NCI-H1417 treated with DMSO at 0.1 percent for 48 hours (cell line): Measurements from ENCODE around the gene TEAD2.
"Not testable (repeated sequence)": the region's sequence is repeated elsewhere in the genome, so short reads cannot be mapped to it uniquely, and the experiment has no call there.

Source experiments
- DNase-seq: peaks from one replicate; lab custom pipeline; 2025; lab: John Stamatoyannopoulos, UW

TEAD2 gene

GRCh38 chr19:49383599-49383998 lies 21.4 kb upstream of the TEAD2 start:
- DNase-seq: no peak

GRCh38 chr19:49382639-49383038 lies 20.4 kb upstream of the TEAD2 start:
- no peak for DNase-seq

GRCh38 chr19:49380391-49380790 lies 18.2 kb upstream of the TEAD2 start:
- no peak for DNase-seq

DNA sequence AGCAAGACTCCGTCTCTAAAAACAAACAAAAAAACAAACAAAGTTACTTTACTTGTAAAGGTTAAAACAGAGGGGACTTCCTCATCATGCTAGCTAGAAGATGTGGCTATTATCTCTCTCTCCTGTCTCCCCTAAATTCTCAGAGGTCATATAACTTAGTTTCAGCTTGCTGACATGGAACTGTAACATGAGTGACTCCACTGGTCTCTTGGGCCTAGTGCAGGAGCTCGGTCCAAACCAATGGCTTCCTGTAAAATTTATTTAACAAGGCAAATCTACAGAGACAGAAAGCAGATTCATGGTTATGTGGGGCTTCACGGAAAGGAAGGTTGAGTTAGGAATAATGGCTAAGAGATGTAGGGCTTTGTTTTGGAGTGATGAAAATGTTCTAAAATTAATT lies 16.3 kb upstream of the TEAD2 start:
- no peak for DNase-seq

DNA sequence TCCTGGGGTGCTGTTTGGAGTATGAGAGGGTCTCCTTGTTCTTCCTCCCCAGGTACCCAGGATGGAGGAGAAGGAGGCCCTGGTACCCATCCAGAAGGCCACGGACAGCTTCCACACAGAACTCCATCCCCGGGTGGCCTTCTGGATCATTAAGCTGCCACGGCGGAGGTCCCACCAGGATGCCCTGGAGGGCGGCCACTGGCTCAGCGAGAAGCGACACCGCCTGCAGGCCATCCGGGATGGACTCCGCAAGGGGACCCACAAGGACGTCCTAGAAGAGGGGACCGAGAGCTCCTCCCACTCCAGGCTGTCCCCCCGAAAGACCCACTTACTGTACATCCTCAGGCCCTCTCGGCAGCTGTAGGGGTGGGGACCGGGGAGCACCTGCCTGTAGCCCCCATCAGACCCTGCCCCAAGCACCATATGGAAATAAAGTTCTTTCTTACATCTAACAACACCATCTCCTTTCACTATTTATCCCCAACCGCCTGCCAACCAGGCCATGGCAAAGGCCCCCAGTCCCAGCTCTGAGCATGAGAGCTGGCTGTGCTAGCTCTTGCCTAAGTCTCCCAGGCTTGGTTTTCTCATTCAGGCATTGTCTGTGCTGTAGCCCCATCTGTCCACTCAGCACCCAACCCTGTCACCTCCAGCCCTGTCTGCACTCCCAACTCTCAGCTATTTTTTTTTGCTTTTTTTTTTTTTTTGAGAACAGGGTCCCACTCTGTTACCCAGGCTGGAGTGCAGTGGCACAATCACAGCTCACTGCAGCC lies 12.6 kb upstream of the TEAD2 start:
- no peak for DNase-seq

DNA sequence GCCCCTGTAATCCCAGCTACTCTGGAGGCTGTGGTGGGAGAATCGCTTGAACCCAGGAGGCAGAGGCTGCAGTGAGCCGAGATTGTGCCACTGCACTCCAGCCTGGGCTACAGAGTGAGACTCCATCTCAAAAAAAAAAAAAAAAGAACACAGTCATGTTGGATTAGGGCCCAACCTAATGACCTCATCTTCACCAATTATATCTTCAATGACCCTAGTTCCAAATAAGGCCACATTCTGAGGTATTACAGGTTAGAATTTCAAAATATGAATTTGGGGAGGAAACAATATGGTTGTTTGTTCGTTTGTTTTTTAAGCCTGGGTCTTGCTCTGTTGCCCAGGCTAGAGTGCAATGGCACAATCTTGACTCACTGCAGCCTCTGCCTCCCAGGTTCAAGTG lies 11.0 kb upstream of the TEAD2 start:
- not testable (repeated sequence) for DNase-seq

DNA sequence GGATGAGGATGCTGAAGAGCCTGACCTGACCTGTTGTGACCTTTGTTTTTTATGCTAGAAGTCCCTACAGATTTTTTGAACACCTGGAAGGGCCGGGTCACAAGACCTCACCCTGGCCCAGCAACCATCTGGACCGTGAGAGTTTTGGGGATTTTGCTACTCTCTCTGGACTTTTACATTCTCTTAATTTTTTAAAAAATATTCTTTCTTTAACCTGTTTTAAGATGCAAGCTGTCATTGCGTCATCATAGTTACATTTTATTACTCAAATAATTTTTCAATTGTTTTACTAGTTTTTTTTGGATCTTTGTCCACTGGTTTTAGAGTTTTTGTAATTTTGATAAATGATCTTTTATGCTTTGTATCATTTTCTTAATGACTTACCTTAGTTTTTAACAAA lies 9.0 kb upstream of the TEAD2 start:
- DNase-seq: no peak

GRCh38 chr19:49368711-49369358 lies 6.6 kb upstream of the TEAD2 start:
- no peak for DNase-seq

DNA sequence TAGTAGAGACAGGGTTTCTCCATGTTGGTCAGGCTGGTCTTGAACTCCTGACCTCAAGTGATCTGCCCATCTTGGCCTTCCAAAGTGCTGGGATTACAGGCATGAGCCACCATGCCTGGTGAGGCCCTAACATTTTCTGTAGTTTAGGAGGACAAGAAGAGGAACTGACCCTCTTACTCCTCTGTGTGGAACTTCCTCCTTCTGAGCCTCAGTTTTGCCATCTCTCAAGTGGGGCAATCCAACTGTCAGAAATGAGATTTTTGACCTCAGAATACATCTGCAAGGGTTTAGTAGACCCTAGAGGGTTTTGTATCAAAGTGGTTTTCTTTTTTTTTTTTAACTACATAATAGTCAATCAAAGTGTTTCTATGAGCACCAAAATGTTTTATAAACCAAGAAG lies 3.9 kb upstream of the TEAD2 start:
- DNase-seq: no peak

GRCh38 chr19:49364083-49364737 lies 2.0 kb upstream of the TEAD2 start:
- no peak for DNase-seq

DNA sequence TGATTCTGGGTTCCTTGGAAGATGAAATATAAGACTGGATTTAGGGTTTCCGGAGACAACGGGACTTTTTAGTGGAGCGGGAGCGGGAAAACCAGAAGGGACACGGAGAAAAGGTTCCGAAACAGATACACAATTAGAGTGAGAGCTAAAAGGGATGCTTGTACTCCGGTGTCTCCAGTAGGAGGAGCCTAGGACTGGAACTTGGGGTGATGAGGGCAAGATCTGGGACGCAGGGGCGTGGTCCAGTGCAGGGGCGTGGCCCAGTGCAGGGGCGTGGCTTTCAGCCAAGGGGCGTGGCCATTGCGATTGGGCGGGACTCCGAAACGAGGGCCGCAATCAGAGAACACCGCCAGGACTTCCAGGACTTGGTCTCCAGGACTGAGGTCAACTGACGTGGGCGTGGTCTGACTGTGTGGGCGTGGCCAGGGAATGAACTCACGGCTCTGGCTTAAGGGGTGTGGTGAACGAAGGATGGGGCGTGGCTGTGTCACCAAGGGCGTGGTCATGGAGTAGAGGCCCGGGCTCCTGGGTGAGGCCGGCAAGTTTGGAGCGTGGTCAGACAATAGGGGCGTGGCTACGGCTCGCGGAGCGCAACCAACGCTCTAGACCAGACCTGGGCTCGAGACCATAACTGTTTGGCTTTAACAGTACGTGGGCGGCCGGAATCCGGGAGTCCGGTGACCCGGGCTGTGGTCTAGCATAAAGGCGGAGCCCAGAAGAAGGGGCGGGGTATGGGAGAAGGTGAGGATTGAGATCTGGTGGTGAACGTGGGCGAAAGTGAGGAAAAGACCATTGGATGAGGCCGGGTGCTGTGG lies 1.3 kb upstream of the TEAD2 start, which contains the start of gene DKKL1:
DKKL1 (plus strand) TSS at position 610 of the 815 bp plus-strand sequence; CDS start at position 732, 122 bp downstream.
- DNase-seq: no peak

GRCh38 chr19:49362929-49363267 lies 682 bp upstream of the TEAD2 start:
- DNase-seq: no peak

DNA sequence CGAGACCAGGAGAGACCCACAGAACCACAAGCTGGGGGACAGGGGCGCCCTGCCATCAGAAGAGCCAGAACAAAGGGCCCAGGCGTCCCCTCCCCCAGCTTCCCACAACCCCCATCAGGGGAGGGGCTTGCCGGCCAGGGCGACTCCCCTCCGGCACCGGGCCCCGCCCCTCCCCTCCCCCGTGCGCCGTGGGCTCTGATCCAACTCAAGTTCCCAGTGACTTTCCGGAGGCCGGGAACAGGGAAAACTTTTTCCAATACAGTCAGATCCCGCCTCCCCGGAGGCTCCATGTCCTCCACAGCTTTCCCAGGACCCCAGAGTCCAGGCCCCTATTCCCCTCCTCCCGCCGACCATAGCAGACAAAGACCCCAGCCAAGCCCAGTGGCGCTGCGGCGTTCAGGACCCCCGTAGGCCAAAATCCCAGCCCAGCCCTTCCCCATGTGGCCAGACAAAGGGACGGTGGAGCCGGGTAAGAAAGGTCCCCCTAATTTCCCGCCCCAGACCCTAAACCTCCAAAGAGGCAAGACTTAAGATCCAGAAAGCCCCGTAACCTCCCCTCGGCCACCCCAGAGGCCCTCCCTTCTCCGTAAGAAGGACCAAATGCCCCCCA lies 673 bp downstream of the TEAD2 start:
- DNase-seq: no peak

- no peak for DNase-seq
Measured at GRCh38 chr19:49359851-49360820, 2.1 kb downstream of the TEAD2 start.

DNA sequence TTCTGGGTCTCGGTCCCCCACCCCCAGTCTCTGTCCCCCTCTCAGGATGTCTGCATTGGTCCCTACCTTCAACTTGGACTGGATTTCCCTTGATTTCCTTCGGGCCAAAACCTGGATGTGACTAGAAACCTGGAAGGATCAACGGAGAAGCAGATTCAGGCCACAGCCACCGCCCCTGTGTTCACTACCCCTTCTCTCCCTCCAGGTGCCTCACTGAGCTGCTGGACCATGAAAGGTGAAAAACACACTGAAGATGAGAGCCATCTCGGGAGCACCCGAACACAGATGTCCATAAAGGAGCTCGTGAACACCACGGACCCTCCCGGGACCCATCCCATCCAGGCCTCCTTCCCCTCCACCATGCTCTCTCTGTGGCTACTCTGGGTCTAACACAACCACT lies 5.0 kb downstream of the TEAD2 start:
- no peak for DNase-seq

DNA sequence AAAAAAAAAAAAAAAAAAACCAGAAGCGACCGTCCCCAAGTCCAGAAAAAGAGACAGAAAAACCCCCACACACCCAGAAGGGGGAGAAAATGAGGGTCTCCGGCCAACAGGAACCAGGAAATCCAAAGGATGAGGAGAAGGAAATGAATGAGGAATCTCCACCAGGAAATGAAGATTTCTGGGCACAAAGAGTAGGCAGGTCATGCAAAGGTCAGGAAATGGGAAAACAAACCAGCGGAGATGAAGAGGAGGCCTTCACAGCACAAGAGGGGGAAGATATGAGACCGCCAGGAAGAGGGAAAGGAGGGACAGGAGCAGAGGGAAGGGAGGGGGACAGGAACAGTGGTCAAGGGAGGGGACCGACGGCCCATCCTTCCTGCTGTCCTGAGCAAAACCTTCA lies 5.8 kb downstream of the TEAD2 start:
- no peak for DNase-seq

- DNase-seq: no peak
Measured at GRCh38 chr19:49355909-49356353, 6.3 kb downstream of the TEAD2 start.

DNA sequence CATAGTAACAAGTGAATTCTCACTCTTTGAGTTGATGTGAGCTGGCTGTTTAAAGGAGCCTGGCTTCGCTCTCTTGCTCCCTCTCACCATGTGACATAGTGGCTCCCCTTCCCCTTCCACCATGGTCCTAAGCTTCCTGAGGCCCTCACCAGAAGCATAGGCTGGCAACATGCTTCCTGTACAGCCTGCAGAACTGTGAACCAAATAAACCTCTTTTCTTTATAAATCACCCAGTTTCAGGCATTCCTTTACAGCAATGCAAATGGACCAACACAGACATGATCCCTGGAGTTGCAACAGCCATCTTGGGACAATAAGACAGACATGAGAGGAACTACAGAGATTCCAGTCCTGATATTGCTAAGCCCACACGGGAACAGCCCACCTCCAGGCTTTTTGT lies 12.6 kb downstream of the TEAD2 start:
- DNase-seq: no peak

DNA sequence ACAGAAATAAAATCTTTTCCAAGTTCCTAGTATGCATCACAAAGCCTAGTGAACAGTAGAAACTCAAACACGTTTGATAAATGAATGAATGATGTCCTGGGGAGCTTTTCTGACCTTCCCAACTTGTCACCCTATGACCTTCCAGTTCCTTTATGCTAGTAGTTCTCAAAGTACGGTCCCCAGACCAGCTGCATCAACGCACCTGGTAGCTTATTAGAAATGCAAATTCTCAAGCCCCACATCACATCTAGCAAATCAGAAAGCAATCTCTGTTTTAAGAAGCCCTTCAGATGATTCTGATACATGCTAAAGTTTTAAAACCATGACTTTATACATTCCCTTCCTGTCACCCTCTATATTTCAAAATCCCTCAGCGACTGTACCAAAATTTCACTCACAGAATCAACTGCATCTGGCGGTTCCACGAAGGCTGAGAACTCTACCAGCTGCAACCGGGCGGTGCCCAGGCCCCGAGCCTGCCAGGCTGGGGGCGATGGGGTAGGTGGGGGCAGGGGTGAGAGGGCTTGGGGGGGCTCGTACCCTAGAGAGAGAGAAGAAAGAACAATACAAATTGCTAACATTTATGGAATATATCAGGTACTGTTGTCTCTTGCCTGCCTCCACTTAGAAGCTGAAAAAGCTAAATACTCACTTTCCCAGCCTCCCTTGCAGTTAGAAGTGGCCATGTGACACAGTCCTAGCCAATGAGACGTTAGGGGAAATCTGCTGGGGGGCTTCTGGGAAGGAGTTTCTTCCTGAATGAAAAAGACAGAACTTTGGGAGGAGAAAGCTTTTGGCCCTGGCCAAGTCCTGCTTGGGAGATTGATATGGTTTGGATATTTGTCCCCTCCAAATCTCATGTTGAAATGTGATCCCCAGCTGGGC lies 13.7 kb downstream of the TEAD2 start:
- DNase-seq: no peak

DNA sequence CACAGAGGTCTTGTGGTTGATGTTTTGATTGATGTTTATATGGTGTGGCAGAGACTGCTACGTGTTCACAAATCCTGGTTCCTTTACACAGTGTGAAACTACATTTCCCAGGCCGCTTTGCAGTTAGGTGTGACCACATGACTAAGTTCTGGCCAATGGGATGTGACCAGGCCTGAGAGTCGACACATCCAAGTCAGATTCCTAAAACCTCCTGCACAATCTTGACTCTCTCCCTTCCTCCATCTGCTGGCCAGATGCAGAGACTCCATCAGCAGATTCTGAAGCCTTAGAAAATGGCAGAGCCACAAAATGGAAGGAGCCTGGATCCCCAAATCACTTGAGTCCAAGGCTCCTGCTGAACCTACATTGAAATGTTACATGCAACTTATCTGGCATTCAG lies 14.4 kb downstream of the TEAD2 start:
- DNase-seq: no peak
